ENCODE results near the gene POLR3H.

GRCh38 chr22:41500303-41500702 is 44.0 kb downstream of the POLR3H start:
- TF ChIP-seq POLR2AphosphoS5 (IDR thresholded peaks at IDR 0.05; ENCODE audit: borderline replicate concordance, low read depth, low read length) (no peak), EZH2 (IDR thresholded peaks at IDR 0.05) (no peak), FOXP2 (optimal IDR thresholded peaks at IDR 0.05; ENCODE audit: control extremely low read depth, extremely low read length, insufficient read depth) (no peak)
